Measurements from ENCODE around the gene AGPAT1. TPM values are rescaled to one million over a fixed set of nuclear protein-coding genes. Genes with fewer than 3 reads are reported as not detected.

Gene AGPAT1
- total RNA-seq, 1 experiment from 2014 or later: 52.8 TPM

Small RNA genes lying within 50 kb of the gene (small RNA-seq; reads per million reads assigned to genes)
- not detected for gene AL662884.1
- not detected for gene MIR6833

Other genes starting within 250 kb of the AGPAT1 start
- 0.28 and 0.91 TPM in 2 replicates for gene C2, start 248.4 kb downstream of the AGPAT1 start, total RNA-seq (2014; rRNA removed; shearing (Covaris generic))
- gene CFB, start 230.0 kb downstream of the AGPAT1 start, total RNA-seq (2014; rRNA removed; shearing (Covaris generic)): 2.0 and 2.6 TPM in 2 replicates
- 85.4 and 103 TPM in 2 replicates for gene NELFE, start 217.1 kb downstream of the AGPAT1 start, total RNA-seq (2014; rRNA removed; shearing (Covaris generic))
- 62.5 and 66.2 TPM in 2 replicates for gene SKIC2, start 216.9 kb downstream of the AGPAT1 start, total RNA-seq (2014; rRNA removed; shearing (Covaris generic))
- gene DXO, start 203.9 kb downstream of the AGPAT1 start, total RNA-seq (2014; rRNA removed; shearing (Covaris generic)): 54.8 and 61.6 TPM in 2 replicates
- gene C4A, start 194.0 kb downstream of the AGPAT1 start, total RNA-seq (2014; rRNA removed; shearing (Covaris generic)): 0.57 and 1.9 TPM in 2 replicates
- 1.4 and 1.9 TPM in 2 replicates for gene C4B, start 161.3 kb downstream of the AGPAT1 start, total RNA-seq (2014; rRNA removed; shearing (Covaris generic))
- not detected in 2 replicates for gene CYP21A2, start 137.7 kb downstream of the AGPAT1 start, total RNA-seq (2014; rRNA removed; shearing (Covaris generic))
- gene TNXB, start 66.7 kb downstream of the AGPAT1 start, total RNA-seq (2014; rRNA removed; shearing (Covaris generic)): 0.03 TPM in 1 of 2 replicates, not detected in the other
- 55.7 and 60.0 TPM in 2 replicates for gene ATF6B, start 47.8 kb downstream of the AGPAT1 start, total RNA-seq (2014; rRNA removed; shearing (Covaris generic))
- 5.2 and 7.4 TPM in 2 replicates for gene FKBPL, start 45.8 kb downstream of the AGPAT1 start, total RNA-seq (2014; rRNA removed; shearing (Covaris generic))
- gene PRRT1, start 24.1 kb downstream of the AGPAT1 start, total RNA-seq (2014; rRNA removed; shearing (Covaris generic)): not detected in 2 replicates
- 19.7 and 56.2 TPM in 2 replicates for gene PPT2, start 21.9 kb downstream of the AGPAT1 start, total RNA-seq (2014; rRNA removed; shearing (Covaris generic))
- gene EGFL8, start 11.5 kb downstream of the AGPAT1 start, total RNA-seq (2014; rRNA removed; shearing (Covaris generic)): 4.5 and 6.6 TPM in 2 replicates
- gene RNF5, start 2.3 kb upstream of the AGPAT1 start, total RNA-seq (2014; rRNA removed; shearing (Covaris generic)): 45.4 and 50.5 TPM in 2 replicates
- gene AGER, start 8.2 kb upstream of the AGPAT1 start, total RNA-seq (2014; rRNA removed; shearing (Covaris generic)): 3.0 and 4.9 TPM in 2 replicates
- gene PBX2, start 14.1 kb upstream of the AGPAT1 start, total RNA-seq (2014; rRNA removed; shearing (Covaris generic)): 16.6 and 18.7 TPM in 2 replicates
- 2.2 and 4.7 TPM in 2 replicates for gene GPSM3, start 16.6 kb upstream of the AGPAT1 start, total RNA-seq (2014; rRNA removed; shearing (Covaris generic))
- 2.2 and 2.4 TPM in 2 replicates for gene NOTCH4, start 48.0 kb upstream of the AGPAT1 start, total RNA-seq (2014; rRNA removed; shearing (Covaris generic))
- gene TSBP1, start 195.8 kb upstream of the AGPAT1 start, total RNA-seq (2014; rRNA removed; shearing (Covaris generic)): not detected in 2 replicates
- not detected in 2 replicates for gene BTNL2, start 231.1 kb upstream of the AGPAT1 start, total RNA-seq (2014; rRNA removed; shearing (Covaris generic))